ENCODE measurements around the gene ANKUB1. TPM values are rescaled to one million over a fixed set of nuclear protein-coding genes. Genes with fewer than 3 reads are reported as not detected.
A peak's percentile ranks its signal among the peaks of the same experiment; 100 is the strongest.

Gene ANKUB1
- total RNA-seq, 4 donors from 2014 or later, result 0.13 TPM; not detected in 3

- WGBS, result 61% methylated on average over 4 of the region's 4 CpGs
- intact Hi-C loops (cut with DNase I), result no loop called here
- peaks cover 23 to 64% (median 49%) of the 10 kb centered on the region in 4 donors for H3K4me1 ChIP-seq
These were observed 27.8 kb upstream of the ANKUB1 start for GRCh38 chr3:149820183-149820582.

GRCh38 chr3:149819432-149819831, 27.1 kb upstream of the ANKUB1 start:
- Histone ChIP-seq H3K27ac (replicated peaks in 1 of 4) (no peak overlapping the region), H3K36me3 (no peaks in the 10 kb centered on the region), H3K9me3 (no peaks in the 10 kb centered on the region), H3K27me3 (no peaks in the 10 kb centered on the region), H3K4me1 (peaks cover 30 to 67% (median 53%) of the 10 kb centered on the region in 4 donors), H3K4me3 (no peak overlapping the region)
- no peak for DNase-seq (ENCODE audit: extremely low spot score)
- intact Hi-C loops (cut with DNase I), result no loop called here
- WGBS, result 88% methylated on average over 1 of the region's 1 CpG
- TF ChIP-seq POLR2A (IDR thresholded peaks at IDR 0.05; ENCODE audit: low read depth) (no peak), POLR2AphosphoS5 (IDR thresholded peaks at IDR 0.05) (no peak), CTCF (IDR thresholded peaks at IDR 0.05) (no peak), EP300 (IDR thresholded peaks at IDR 0.05) (no peak)

More at GRCh38 chr3:149820183-149820582, 27.8 kb upstream of the ANKUB1 start:
- Histone ChIP-seq H3K27ac (replicated peaks in 1 of 4) (no peak overlapping the region), H3K36me3 (no peaks in the 10 kb centered on the region), H3K9me3 (no peaks in the 10 kb centered on the region), H3K4me3 (no peak overlapping the region), H3K27me3 (no peaks in the 10 kb centered on the region)
- no peak for DNase-seq (ENCODE audit: extremely low spot score)
- TF ChIP-seq POLR2A (IDR thresholded peaks at IDR 0.05; ENCODE audit: low read depth) (no peak), CTCF (IDR thresholded peaks at IDR 0.05) (no peak), EP300 (IDR thresholded peaks at IDR 0.05) (no peak), POLR2AphosphoS5 (IDR thresholded peaks at IDR 0.05) (no peak)

GRCh38 chr3:149816986-149817385, 24.6 kb upstream of the ANKUB1 start:
- TF ChIP-seq CTCF (IDR thresholded peaks at IDR 0.05), result no peak
- peak in 1 of 2 donors; percentile 25 for TF ChIP-seq POLR2AphosphoS5 (IDR thresholded peaks at IDR 0.05)
- peaks cover 36 to 80% (median 65%) of the 10 kb centered on the region in 4 donors for H3K4me1 ChIP-seq
- WGBS, result 37% methylated on average over 2 of the region's 2 CpGs
- DNase-seq (ENCODE audit: extremely low spot score), result no peak
- H3K4me3 ChIP-seq, result peak overlapping the region in 1 of 4 donors; percentile 67
- H3K27ac ChIP-seq (replicated peaks in 1 of 4), result peak overlapping the region; percentile 60 to 98 (median 93)
- no peaks in the 10 kb centered on the region for H3K27me3 ChIP-seq
- H3K36me3 ChIP-seq, result no peaks in the 10 kb centered on the region
- intact Hi-C loops (cut with DNase I), result no loop called here
- no peaks in the 10 kb centered on the region for H3K9me3 ChIP-seq

- H3K4me3 ChIP-seq, result peak overlapping the region in 1 of 4 donors; percentile 67
- 37% methylated on average over 3 of the region's 3 CpGs for WGBS
- H3K9me3 ChIP-seq, result no peaks in the 10 kb centered on the region
These were observed 24.0 kb upstream of the ANKUB1 start for GRCh38 chr3:149816311-149816710.

More at GRCh38 chr3:149816311-149816710, 24.0 kb upstream of the ANKUB1 start:
- TF ChIP-seq POLR2AphosphoS5 (IDR thresholded peaks at IDR 0.05), result no peak
- TF ChIP-seq POLR2A (IDR thresholded peaks at IDR 0.05; ENCODE audit: low read depth), result no peak
- no peak for TF ChIP-seq CTCF (IDR thresholded peaks at IDR 0.05)
- no peak for TF ChIP-seq EP300 (IDR thresholded peaks at IDR 0.05)
- intact Hi-C loops (cut with DNase I), result no loop called here
- Histone ChIP-seq H3K36me3 (no peaks in the 10 kb centered on the region), H3K27ac (replicated peaks in 1 of 4) (peak overlapping the region; percentile 60 to 98 (median 93)), H3K4me1 (peaks cover 37 to 83% (median 67%) of the 10 kb centered on the region in 4 donors), H3K27me3 (no peaks in the 10 kb centered on the region)
- DNase-seq (ENCODE audit: extremely low spot score), result no peak
